ENCODE measurements around the gene CDC25A. TPM values are rescaled to one million over a fixed set of nuclear protein-coding genes. Genes with fewer than 3 reads are reported as not detected.

Gene CDC25A
- total RNA-seq, 4 donors from 2014 or later, result 0.45 to 1.0 (median 0.77) TPM

GRCh38 chr3:48209445-48209844 lies 21.2 kb upstream of the CDC25A start:
- no peak for DNase-seq (ENCODE audit: low spot score in 2 of 2)
- TF ChIP-seq POLR2A (IDR thresholded peaks at IDR 0.05) (no peak), CTCF (IDR thresholded peaks at IDR 0.05) (no peak)
- H3K4me3 ChIP-seq (ENCODE audit: low read depth, poor library complexity, severe bottlenecking), result no peak overlapping the region
- WGBS, 2 donors, result 96 to 98% methylated on average over 4 of the region's 4 CpGs
- intact Hi-C loops (cut with DNase I; ENCODE audit: low total_unique reads), result no loop called here

GRCh38 chr3:48208076-48208475 lies 19.9 kb upstream of the CDC25A start:
- DNase-seq (ENCODE audit: low spot score in 2 of 2), result no peak
- 52 to 61% methylated on average over 3 of the region's 3 CpGs for WGBS, 2 donors
- intact Hi-C loops (cut with DNase I; ENCODE audit: low total_unique reads), result no loop called here
- H3K4me3 ChIP-seq (ENCODE audit: low read depth, poor library complexity, severe bottlenecking), result no peak overlapping the region
- TF ChIP-seq CTCF (IDR thresholded peaks at IDR 0.05) (no peak), POLR2A (IDR thresholded peaks at IDR 0.05) (no peak)

- intact Hi-C loops (cut with DNase I; ENCODE audit: low total_unique reads), result no loop called here
- no peak for TF ChIP-seq CTCF (IDR thresholded peaks at IDR 0.05)
- TF ChIP-seq POLR2A (IDR thresholded peaks at IDR 0.05), result no peak
- no peak for DNase-seq (ENCODE audit: low spot score in 2 of 2)
- H3K4me3 ChIP-seq (ENCODE audit: low read depth, poor library complexity, severe bottlenecking), result no peak overlapping the region
- WGBS, 2 donors, result 82 to 83% methylated on average over 6 of the region's 6 CpGs
These were observed 14.4 kb upstream of the CDC25A start for GRCh38 chr3:48202632-48203031.

GRCh38 chr3:48199117-48199516 lies 10.9 kb upstream of the CDC25A start:
- TF ChIP-seq CTCF (IDR thresholded peaks at IDR 0.05), result no peak
- no peak for TF ChIP-seq POLR2A (IDR thresholded peaks at IDR 0.05)
- H3K4me3 ChIP-seq (ENCODE audit: low read depth, poor library complexity, severe bottlenecking), result no peak overlapping the region
- peak in 1 of 2 donors; percentile 25 for DNase-seq (ENCODE audit: low spot score in 2 of 2)
- intact Hi-C loops (cut with DNase I; ENCODE audit: low total_unique reads), result no loop called here

- no peak overlapping the region for H3K4me3 ChIP-seq (ENCODE audit: low read depth, poor library complexity, severe bottlenecking)
- TF ChIP-seq POLR2A (IDR thresholded peaks at IDR 0.05), result no peak
- TF ChIP-seq CTCF (IDR thresholded peaks at IDR 0.05), result no peak
- WGBS, 2 donors, result 89 to 92% methylated on average over 1 of the region's 1 CpG
- peak in 1 of 2 donors; percentile 10 for DNase-seq (ENCODE audit: low spot score in 2 of 2)
- intact Hi-C loops (cut with DNase I; ENCODE audit: low total_unique reads), result no loop called here
These were observed 8.4 kb upstream of the CDC25A start for GRCh38 chr3:48196611-48197010.

GRCh38 chr3:48194446-48195071 lies 6.3 kb upstream of the CDC25A start:
- DNase-seq (ENCODE audit: low spot score in 2 of 2), result peak in 1 of 2 donors; percentile 51
- WGBS, 2 donors, result 44 to 47% methylated on average over 9 of the region's 9 CpGs
- H3K4me3 ChIP-seq (ENCODE audit: low read depth, poor library complexity, severe bottlenecking), result no peak overlapping the region
- TF ChIP-seq POLR2A (IDR thresholded peaks at IDR 0.05), result no peak
- TF ChIP-seq CTCF (IDR thresholded peaks at IDR 0.05), result peak in 1 of 3 donors; percentile 44
- intact Hi-C loops (cut with DNase I; ENCODE audit: low total_unique reads), result no loop called here

Measured in lower leg skin (tissue), 4 donors.